HG03045 (cell line): ENCODE measurements around the gene XPOT.

Experiments
- ATAC-seq: cut with Tn5 transposase; IDR thresholded peaks from one replicate; pipeline ENCODE4 v1.9.1; 2021; ENCODE audit warnings: mild to moderate bottlenecking, moderate library complexity; ENCODE audit not compliant: unreplicated experiment

XPOT gene

DNA sequence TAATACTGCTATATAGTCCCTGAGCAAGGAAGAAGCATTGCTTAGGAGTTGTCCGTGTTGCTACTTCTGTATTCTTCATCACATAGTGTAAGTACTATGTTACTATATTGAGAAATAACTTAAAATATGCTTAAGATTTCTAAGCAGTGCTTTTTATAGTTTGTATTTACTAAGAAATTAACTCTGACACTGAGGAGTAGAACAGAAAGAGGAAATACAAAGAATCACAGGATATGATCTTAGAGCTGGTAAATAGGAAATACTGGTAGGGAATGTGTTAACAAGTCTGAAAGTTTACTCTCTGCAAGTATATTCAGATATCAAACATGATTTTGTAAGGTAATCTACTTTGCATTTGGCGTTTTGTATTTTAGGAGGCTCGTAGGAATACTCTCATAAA lies 15.5 kb downstream of the XPOT start:
- ATAC-seq, result no peak

DNA sequence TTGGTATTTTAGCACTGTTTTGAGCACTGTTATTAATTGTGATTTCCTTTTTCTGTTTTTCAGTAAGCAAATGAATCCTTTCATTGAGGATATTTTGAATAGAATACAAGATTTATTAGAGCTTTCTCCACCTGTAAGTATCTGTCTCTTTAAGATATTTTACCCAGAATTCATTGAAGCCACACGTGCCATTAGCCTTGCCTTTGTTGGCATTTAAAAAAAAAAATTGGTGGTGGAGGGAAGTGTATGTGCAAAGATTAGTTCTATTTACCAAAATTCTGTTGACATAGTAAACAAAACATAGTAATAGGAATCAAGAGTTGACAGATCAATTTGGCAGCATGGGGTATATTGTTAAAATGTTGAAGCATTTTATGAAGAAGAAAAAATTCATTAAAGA lies 23.8 kb downstream of the XPOT start:
- no peak for ATAC-seq

DNA sequence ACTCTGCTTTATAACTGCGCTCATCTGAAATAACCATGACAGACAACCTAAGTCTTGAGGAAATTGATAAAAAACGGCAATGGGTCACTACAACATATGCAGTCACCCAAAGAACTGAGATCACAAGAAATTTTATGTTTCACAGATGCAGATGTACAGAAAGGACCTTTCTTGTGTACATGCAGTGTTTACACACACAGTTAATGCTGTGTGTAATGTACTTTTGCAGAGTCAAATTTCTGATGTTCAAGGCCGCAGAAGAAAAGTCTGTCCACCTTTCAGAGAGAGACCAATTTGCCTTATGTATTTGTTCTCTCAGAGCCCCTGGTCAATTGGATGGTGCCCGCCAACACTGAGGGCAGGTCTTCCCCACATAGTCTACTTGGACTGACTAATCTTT lies 24.8 kb downstream of the XPOT start:
- ATAC-seq, result no peak

DNA sequence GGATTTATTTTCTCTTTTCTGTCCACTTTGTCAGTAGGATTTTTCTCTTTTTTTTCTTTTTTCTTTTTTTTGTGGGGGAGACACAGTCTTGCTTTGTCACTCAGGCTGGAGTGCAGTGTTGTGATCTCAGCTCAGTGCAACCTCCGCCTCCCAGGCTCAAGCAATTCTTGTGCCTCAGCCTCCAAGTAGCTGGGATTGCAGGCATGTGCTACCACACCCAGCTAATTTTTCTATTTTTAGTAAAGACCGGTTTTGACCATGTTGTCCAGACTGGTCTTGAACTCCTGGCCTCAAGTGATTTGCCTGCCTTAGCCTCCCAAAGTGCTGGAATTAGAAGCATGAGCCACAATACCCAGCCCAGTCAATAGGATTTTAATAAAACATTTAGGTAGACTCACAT lies 26.7 kb downstream of the XPOT start:
- ATAC-seq, result no peak

DNA sequence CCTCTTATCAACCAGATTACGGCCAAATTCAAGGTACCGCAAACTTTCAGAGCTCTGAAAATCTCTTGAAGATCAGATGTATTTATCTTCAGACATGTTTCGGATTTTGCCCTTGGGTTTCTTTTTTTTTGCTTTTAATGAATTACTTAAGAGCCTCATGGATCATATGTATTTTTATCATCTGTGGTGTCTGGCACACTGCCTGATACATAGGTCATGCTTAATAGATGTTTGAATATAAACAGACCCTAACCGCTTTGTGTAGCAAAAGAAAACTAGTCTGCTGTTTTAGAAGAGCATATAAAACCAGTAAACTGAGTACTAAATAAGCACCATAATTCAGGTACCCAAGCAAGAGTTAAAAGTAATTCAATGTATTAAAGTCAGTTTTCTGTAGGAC lies 27.6 kb downstream of the XPOT start:
- ATAC-seq, result no peak

DNA sequence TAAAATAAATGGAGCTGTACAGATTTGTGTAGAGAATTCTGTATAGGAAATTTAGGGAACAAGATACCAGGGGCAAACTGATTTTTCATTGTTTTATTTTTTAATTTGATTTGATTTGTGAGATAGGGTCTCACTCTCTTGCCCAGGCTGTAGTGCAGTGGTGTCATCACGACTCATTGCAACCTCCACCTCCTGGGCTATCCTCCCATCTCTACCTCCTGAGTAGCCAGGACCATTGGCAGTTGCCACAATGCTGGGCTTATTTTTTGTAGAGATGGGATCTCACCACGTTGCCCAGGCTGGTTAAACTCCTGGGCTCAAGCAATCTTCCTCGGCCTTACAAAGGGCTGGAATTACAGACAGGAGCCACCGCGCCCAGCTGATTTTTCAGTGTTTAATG lies 29.7 kb downstream of the XPOT start:
- no peak for ATAC-seq

DNA sequence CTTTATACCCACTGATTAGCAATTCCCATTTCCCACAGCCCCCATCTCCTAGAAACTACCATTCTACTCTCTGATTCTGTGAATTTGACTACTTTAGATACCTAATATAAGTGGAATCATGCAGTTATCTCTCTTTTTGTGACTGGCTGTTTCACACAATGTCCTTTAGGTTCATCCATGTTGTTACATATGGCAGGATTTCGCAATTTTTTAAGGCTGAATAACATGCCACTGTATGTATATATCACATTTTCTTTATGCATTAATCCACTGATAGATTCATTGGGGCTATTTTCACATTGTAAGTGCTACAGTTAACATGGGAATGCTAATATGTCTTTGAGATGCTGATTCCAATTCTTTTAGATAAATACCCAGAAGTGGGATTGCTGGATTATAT lies 35.9 kb downstream of the XPOT start:
- no peak for ATAC-seq

DNA sequence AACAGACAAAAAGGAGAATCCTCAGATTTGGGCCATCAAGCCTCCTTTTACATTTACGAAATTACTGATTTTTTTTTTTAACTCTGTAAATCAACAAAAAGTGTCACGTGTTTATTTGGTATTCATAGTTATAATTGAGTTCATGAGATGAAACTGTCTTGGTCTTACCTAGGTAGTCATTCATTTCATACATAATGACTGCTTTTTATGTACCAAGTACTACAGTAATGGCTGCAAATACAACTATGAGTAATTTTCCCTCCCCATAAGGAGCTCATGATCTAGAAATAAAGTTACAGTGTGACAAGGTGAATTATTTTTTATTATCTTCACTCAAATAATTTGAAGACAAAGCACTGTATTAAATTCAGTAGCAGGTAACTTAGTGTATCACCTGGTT lies 41.3 kb downstream of the XPOT start:
- no peak for ATAC-seq

DNA sequence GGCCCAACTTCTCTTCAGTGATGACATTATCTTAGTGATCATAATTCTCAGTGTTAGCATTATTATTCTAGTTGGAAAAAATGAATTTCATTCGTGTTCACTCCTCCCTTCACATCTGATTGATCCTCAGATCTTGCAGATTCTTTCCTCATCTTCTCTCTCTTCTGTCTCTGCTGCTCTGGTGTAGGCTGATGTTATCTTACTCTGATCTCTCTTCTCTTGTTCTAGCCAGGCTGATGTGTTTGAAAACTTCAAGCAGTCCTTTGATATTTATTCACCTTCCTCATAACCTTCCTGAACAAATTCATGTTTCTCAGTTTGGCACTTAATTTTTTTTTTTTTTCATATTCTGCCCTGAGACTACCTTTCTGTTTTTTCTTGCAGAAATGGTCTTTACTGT lies 42.1 kb downstream of the XPOT start:
- no peak for ATAC-seq

DNA sequence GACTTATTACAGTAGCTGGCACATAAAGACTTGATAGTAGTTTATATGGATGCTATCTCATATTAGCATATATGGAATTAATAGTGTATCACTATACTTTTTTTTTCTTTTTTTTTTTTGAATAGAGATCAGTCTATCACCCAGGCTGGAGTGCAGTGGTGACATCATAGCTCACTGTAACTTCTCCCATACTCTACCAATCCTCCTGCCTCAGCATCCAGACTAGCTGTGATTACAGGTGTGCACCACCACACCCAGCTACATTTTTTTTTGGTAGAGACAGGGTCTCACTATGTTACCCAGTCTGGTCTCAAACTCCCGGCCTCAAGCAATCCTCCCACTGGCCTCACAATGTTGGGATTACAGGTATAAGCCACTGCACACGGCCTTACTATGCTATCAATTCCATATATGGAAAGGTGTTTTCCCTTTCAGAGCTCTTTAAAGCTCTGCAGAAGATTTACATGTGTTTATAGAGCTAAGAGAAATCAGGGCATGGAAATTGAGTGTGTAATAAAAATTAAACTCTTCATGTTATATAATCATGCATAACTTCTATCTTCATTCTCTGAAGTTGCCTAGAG lies 46.0 kb downstream of the XPOT start:
- ATAC-seq, result no peak

DNA sequence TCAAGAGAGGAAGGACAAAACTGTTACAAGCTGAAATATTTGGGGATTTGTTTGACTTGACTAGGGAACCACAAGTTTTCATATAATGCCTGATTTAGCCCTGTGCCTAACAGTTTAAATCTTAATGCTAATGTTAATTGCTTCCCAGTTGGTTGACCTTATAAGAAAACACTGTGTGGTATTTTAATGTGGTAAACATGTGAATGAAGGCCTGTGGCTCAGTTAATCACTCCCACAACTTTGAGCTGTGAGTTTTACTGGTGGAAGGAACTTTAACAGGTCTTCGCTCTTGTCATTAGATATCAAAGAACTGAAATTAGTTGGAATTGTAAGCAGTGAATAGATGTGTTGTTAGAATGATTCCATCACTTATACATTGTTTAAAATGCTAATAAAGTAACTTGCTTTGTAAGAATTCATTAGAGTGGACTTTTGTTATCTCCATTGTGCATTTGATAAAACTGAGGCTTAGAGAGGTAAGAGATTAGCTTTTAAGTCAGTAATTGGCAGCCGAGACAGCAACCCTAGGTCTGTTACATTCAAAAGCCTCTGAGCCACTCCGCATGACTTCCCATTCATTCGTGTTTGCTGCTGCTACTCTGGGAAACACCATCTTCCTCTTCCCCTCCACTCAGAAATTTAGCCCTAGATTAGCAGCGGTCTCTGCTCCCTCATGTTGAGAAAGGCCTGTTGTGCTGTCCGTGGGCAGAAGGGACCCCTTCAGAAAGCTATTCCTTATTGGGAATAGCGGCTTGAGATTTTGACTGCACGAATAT lies 46.7 kb downstream of the XPOT start:
- no peak for ATAC-seq

DNA sequence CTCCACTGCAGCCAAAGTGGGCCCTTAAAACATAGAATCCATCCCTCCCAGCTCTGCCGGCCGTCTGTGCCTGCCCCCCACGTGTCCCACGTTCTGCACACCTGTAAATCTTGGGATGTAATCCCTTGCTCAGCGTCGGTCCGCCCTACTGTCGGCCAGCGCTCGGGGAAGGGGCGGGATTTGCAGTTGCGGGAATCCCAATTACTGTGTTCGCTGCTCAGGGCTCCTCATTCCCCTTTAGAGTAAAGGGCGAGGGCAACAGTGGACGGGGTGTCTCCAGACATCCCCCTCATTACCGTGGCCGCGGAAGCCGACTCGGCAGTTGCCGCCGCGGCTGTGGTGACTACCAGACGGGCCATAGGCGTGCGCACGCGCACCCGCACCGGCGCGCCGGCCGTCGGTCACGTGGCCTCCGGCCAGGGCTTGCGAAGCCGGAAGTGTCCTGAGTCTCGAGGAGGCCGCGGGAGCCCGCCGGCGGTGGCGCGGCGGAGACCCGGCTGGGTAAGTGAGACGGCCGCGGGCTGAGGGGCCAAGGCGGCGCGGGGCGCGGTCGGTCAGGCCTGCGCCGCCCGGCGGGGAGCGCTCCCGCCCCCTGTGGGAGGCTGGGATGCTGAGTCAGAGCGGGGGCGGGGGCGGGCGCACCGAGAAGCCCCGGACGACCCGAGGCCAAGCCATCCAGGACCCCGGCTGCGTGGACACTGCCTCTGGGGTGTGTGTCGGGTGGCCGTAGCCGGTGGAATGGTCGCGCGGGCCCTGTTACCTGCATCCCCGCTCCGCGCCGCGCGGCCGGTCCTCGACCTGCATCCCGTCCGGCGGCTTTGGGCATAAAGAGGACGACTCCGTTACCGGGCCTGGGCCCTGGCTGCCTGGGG lies 47.7 kb downstream of the XPOT start, which contains the start of gene TBK1:
TSS of gene TBK1 (plus strand) at position 434 of the 872 bp plus-strand sequence. CDS start 3,751 bp downstream, outside the sequence.
- ATAC-seq, result peak; percentile 89

DNA sequence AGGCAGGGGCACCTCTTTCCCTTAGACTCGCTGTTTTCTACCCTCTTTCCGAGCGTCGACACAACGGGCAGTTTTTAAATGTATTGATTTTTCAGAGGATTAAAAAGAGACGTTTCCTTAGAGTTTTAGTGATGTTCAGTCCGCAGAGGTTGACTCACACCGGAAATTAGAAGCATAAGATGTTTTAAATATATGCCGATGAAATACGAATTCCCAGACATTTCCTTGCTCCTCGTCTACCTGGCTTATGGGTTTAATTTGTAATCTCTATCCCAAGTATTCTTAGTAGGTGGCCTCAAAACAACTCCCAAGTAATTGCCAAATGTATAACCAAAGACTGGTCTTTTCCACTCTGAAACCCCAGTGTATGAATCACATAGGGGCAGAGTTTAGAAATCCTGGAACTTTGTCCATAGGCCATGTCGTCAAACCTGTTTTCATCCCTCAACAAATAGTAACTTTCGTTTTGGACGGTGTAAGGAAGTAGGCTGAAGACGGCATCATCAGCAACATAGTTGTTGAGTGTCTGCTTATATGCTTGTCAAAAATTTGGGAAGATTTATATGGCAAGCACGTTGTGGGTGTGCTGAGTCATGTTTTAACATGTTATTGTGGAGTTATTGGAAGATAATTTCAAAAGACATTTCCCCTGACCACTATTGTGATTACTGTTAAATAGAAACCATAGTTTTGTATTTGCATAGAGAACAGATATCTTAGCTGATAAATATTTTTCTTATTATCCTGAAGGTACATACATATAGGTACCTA lies 48.6 kb downstream of the XPOT start:
- peak; percentile 7 for ATAC-seq

DNA sequence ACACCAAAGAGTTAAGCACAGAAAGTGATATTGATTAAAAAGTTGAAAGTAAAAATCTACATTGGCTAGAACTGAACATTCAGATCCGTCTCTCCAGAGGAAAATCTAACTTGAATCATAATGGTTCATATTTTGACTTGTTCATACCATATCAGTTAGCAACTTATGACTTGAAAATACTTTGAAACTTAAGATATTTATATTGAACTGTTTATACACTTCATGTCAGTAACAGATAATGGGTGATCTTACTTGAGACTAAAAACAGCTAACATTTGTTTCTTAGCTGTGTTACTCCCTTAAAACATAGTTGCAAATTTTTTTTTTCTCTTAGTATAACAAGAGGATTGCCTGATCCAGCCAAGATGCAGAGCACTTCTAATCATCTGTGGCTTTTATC lies 51.3 kb downstream of the XPOT start:
- no peak for ATAC-seq

DNA sequence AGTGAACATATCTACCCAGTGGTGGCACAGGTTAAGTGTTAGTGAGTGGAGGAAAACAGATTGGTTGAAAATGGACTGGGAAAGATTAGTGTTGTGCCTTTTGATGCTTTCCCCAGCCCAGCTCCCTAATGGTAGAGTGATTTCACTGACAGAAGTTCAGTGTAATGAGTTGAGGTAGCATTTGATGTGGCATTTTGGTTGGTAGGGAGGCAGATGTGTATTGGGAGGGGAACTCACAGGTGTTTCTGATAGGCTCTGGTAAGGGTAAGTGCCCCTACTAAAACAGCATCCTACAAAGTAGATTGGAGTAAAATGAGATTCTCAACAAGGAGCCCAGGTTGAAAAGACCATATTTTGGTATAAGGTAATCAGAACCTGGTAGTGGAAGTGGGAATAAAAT lies 51.9 kb downstream of the XPOT start:
- ATAC-seq, result no peak

DNA sequence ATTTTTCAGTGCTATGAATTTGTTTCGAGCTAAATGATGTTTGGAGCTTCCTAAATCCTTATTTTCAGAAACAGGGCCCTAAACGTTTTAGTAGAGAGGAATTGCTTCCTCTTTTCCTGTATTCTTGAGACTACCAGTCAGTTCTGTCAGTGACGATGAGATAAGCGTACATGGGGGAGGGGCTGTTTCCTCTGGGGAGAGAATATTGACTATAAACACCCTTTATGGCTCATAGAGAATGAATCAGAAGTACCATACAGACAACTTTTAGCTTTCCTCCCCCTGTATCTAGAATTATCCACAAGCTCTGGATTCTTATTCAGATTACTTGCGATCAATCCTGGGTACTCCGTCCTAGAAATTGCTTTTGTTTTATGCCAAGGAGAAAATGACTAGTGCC lies 52.8 kb downstream of the XPOT start:
- no peak for ATAC-seq

DNA sequence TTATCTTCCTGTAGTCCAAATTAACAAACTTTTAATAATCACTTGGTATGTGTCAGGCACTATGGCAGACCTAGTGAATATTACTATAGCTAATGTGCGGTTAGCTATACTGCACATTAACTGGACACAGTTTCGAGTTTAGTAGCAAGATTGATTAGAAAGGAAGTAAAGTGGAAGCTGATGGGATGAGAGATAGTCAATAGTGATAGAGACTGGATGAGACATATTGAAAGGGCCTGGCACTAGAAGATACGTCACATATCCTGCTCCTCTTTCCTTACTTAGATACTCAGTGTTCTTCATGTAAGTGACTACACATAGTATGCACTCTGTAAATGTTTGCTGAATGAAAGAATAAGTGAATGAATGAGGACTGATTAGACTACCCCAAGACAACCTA lies 53.3 kb downstream of the XPOT start:
- no peak for ATAC-seq

DNA sequence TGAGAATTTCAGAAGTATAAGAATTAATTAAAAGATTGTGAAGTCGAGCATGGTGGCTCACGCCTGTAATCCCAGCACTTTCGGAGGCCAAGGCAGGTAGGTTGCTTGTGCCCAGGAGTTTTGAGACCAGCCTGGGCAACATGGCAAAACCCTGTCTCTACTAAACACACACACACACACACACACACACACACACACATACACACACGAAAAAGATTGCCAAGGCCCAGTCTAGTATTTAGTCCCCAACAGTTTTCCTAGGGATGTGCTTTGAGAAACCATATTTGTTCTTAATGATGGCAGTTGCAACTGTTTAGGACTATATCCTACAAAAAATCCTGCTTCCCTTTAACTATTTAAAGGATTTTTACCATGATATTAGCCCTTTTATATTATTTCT lies 53.7 kb downstream of the XPOT start:
- ATAC-seq, result no peak

DNA sequence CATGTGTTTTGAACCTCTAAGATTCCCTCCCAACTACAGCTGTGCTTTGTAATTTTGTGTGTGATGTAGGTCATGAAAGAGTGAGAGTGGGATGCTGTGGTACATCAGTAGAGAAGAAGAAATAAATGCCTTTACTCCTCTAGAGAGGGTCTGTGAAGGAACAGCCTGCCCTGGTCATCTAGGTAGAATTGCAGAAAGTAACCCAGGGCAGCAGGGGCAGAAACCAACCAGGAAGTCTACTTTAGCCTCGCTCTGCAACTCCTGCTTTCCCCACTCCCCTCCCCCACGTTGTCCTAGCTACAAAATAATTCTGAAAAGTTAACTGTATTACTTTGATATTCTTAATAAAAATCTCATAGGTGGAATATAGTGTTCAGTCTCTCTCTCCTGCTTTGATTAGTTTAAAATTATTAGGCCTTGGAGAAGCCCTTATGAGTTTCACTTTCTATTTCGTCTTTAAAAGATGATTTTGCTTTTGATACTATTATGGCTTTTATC lies 55.3 kb downstream of the XPOT start:
- no peak for ATAC-seq

DNA sequence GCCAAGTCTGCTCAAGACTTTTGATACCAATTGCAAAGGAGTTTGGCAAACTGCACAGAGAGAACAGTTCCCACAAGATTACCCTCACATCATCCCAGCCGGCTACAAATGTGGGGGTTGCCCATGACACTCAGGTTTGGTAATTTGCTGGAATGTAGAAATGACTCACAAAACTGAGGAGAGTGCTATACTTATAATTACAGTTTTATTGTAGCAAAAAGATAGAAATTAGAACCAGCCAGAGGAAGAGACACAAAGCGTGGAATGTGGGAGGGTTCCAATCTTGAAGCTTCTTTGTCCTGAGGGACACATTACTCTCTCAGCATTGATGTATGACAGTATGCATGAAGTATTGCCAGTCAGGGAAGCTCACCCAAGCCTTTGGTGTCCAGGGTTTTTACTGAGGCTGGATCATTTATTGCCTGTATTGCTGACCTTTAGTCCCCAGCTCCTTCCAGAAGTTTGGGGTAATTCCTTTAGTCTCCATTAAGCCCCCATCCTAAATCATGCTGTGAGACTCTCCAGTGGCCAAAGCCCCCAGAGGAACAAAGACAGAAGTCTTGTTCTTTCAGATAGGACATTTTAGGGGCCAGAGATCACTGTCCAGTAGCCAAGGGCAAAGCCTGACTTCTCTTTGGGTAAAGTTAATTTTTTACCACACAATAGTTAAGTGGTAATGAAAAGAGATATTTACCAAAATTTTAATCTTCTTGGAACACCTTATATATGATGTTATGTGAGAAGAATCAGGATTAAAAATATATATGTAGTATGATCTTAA lies 57.6 kb downstream of the XPOT start:
- ATAC-seq, result no peak
